Melanocyte of skin (primary cell): ENCODE data around the gene EOGT. TPM values are rescaled to one million over a fixed set of nuclear protein-coding genes. Genes with fewer than 3 reads are reported as not detected.

Experiments
- small RNA-seq, 2 donors: library from RNA; depleted of rRNA; stranded (forward); fragments of <200 nt; gene quantifications; one replicate each; pipeline ENCODE3, GENCODE V24; 2012
- total RNA-seq, 2 donors: library from RNA; depleted of rRNA; stranded (reverse); fragments of >200 nt; gene quantifications; 2 replicates each; pipeline ENCODE4 v1.2.3, GENCODE V29; 2012

The EOGT gene
- 10 to 100 TPM; 39.6 to 52.6 TPM for total RNA-seq

GRCh38 chr3:69013253-69014021 lies at the start of gene EOGT:
TSS of gene EOGT (minus strand) at chr3:69013684. CDS start at chr3:69009846, 3,838 bp downstream.

GRCh38 chr3:69051756-69052471 lies 38.4 kb upstream of the EOGT start, which contains the start of gene TMF1:
TSS of gene TMF1 (minus strand) at chr3:69052333. CDS start at chr3:69052086, 247 bp downstream.

Small RNAs within 50 kb of the gene (small RNA-seq; reads per million reads assigned to genes)
- 0.90 to 1.9 reads per million in 2 donors for gene MIR3136

Other genes starting within 250 kb of the EOGT start
- gene TAFA4, start 81.1 kb downstream of the EOGT start, total RNA-seq = not detected
- 10 to 100 TPM; 18.6 to 22.0 TPM for gene TMF1, start 38.6 kb upstream of the EOGT start, total RNA-seq
- gene UBA3, start 66.7 kb upstream of the EOGT start, total RNA-seq = 10 to 100 TPM; 78.1 to 80.3 TPM
- gene ARL6IP5, start 71.3 kb upstream of the EOGT start, total RNA-seq = 10 to 100 TPM; 51.0 to 52.3 TPM
- not detected for gene LMOD3, start 108.9 kb upstream of the EOGT start, total RNA-seq